Measurements from ENCODE around the gene SPATA12. TPM values are rescaled to one million over a fixed set of nuclear protein-coding genes. Genes with fewer than 3 reads are reported as not detected.
A peak's percentile ranks its signal among the peaks of the same experiment; 100 is the strongest.

The SPATA12 gene
- total RNA-seq, 1 donor from 2014 or later, result 0.38 TPM

DNA sequence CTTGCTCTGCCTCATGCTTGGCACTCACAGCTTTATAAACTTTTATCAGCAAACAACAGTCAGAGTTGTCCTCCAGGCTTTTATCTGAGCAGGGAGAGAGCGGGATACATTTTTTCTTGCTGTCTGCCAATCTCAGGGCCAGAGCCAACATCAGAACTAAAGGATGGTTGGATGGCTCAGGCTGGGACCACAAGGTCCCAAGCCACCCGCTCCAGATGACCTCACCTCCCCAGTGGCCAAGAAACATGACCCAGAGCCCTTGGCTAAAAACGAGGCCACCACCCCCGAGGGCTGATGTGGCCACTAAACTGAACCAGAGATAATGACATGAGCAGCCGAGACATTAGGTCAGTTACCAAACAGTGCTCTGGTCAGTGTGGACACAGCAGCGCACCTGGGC, 18.8 kb upstream of the SPATA12 start:
- intact Hi-C loops (cut with DNase I), result no loop called here
- ATAC-seq, result no peak

DNA sequence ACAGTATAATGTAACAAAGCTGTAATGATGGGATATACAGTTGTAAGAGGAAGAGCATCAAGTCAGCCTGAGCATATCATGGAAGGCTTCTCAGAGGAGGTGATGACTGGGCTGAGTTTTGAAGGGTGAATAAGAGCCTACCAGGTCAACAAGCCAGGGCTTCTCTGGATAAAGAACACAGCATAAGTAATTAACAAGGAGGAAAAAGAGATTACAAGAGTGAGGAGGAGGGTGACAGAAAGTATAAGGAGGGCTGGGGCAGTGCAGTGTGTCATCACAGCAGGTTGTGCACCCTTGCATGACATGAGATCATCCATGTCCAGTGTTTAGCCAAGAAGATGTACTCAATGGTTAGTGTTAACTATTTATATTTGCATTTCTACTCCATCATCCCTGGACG, 16.9 kb upstream of the SPATA12 start:
- TF ChIP-seq, protein P1, sequence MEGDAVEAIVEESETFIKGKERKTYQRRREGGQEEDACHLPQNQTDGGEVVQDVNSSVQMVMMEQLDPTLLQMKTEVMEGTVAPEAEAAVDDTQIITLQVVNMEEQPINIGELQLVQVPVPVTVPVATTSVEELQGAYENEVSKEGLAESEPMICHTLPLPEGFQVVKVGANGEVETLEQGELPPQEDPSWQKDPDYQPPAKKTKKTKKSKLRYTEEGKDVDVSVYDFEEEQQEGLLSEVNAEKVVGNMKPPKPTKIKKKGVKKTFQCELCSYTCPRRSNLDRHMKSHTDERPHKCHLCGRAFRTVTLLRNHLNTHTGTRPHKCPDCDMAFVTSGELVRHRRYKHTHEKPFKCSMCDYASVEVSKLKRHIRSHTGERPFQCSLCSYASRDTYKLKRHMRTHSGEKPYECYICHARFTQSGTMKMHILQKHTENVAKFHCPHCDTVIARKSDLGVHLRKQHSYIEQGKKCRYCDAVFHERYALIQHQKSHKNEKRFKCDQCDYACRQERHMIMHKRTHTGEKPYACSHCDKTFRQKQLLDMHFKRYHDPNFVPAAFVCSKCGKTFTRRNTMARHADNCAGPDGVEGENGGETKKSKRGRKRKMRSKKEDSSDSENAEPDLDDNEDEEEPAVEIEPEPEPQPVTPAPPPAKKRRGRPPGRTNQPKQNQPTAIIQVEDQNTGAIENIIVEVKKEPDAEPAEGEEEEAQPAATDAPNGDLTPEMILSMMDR (IDR thresholded peaks at IDR 0.05), result no peak
- Histone ChIP-seq H3K4me1 (peaks cover 4% of the 10 kb centered on the region), H3K9me3 (no peaks in the 10 kb centered on the region), H3K4me3 (no peak overlapping the region), H3K27ac (no peak overlapping the region), H3K27me3 (no peaks in the 10 kb centered on the region), H3K36me3 (no peaks in the 10 kb centered on the region)
- ATAC-seq (no peak), DNase-seq (no peak)
- intact Hi-C loops (cut with DNase I), result no loop called here

More for the DNA sequence above, 18.8 kb upstream of the SPATA12 start:
- no peaks in the 10 kb centered on the region for H3K4me1 ChIP-seq
- TF ChIP-seq, protein P1 (IDR thresholded peaks at IDR 0.05), result no peak
- H3K27ac ChIP-seq, result no peak overlapping the region
- H3K27me3 ChIP-seq, result no peaks in the 10 kb centered on the region
- H3K9me3 ChIP-seq, result no peaks in the 10 kb centered on the region
- H3K36me3 ChIP-seq, result no peaks in the 10 kb centered on the region
- H3K4me3 ChIP-seq, result no peak overlapping the region
- no peak for DNase-seq

DNA sequence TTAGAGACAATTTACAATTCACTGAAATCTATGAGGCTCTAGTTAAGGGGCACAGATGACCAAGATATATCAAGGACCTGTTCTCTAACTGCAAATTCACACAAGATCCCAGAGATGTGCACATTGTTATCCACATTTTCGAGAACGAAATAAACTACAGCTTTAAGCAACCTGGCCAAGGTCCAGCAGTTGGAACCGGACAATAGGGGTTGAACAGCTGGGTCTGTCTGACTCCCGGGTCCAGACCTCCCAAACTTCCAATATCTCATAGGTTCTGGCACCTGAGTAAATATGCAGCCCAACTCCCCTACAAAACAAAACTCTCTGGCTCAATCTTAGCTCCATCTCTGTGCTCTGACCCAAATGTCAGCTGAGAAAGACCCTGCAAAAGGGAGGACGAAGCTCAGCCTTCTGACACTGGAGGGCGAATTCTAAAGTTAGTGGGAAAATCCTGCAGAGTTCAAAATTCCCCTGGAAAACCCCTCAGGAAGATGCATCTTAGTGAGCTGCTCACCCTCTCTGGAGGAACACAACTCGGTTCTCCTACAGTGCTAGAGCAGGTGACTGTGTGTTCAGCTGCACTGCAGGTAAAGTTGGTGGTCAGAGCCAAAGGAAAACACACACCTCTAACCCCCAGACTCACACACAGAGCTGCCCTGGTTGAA, 14.2 kb upstream of the SPATA12 start:
- TF ChIP-seq, protein P1 (IDR thresholded peaks at IDR 0.05), result no peak
- no peak overlapping the region for H3K4me3 ChIP-seq
- no peaks in the 10 kb centered on the region for H3K27me3 ChIP-seq
- no peaks in the 10 kb centered on the region for H3K36me3 ChIP-seq
- no peaks in the 10 kb centered on the region for H3K9me3 ChIP-seq
- ATAC-seq (no peak), DNase-seq (no peak)
- intact Hi-C loops (cut with DNase I), result no loop called here
- H3K4me1 ChIP-seq, result peaks cover 5% of the 10 kb centered on the region
- H3K27ac ChIP-seq, result no peak overlapping the region

DNA sequence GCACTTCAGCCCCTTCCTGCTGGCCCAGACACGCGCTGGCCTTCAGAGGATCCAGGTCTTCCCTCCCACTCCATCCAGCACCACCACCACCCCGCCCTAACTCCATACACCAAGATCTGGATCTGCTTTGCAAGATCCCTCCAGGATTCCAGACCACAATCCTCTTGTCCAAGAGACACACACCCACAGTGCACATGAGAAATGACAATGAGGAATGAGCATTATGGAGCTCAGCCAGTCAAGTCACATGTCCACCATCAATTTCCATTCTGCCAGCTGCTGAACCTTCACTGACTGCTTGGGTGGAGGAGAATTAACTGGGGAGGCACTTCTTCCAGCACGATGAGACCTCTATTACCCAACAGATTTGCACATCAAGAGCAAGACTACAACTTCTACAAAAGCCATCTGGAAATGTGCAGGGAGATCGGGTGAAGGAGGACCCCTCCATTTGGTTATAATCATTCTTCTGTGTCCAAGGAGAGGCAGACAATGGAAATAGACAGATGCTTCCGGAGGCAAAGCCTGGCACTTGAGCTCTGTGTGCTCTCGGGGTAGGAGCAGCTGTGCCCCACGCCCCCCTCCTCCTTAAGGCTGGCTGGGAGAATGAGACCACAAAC, 12.3 kb upstream of the SPATA12 start:
- intact Hi-C loops (cut with DNase I), result no loop called here
- Histone ChIP-seq H3K27me3 (no peaks in the 10 kb centered on the region), H3K9me3 (no peaks in the 10 kb centered on the region), H3K36me3 (no peaks in the 10 kb centered on the region), H3K4me3 (no peak overlapping the region), H3K4me1 (peaks cover 5% of the 10 kb centered on the region), H3K27ac (no peak overlapping the region)
- ATAC-seq (peak; percentile 69), DNase-seq (no peak)
- TF ChIP-seq, protein P1 (IDR thresholded peaks at IDR 0.05), result no peak

DNA sequence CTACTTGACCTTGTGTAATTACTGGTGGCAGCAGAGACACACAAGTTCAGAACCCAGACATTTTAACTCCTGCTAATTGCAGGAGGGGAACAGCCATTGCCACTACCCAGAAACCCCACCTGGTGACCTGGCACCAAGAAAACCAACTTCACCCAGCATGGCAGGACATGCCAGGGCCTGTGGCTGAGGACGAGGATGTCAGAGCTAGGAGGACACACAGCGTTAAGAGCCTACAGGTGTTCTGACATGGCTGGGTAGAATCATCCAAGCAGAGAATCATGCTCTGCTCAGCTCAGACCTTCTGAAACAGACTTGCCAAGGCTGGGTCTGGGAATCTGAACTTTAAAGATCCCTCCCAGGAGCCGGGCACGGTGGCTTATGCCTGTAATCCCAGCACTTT, 11.7 kb upstream of the SPATA12 start:
- intact Hi-C loops (cut with DNase I), result no loop called here
- no peak for DNase-seq
- H3K9me3 ChIP-seq, result no peaks in the 10 kb centered on the region
- H3K4me3 ChIP-seq, result no peak overlapping the region
- ATAC-seq, result no peak
- H3K27me3 ChIP-seq, result no peaks in the 10 kb centered on the region
- no peak overlapping the region for H3K27ac ChIP-seq
- TF ChIP-seq, protein P1 (IDR thresholded peaks at IDR 0.05), result no peak
- peaks cover 5% of the 10 kb centered on the region for H3K4me1 ChIP-seq
- no peaks in the 10 kb centered on the region for H3K36me3 ChIP-seq
